HepG2 (cell line): ENCODE data around the gene FAM229A. TPM values are rescaled to one million over a fixed set of nuclear protein-coding genes. Genes with fewer than 3 reads are reported as not detected.

Experiments used
- CHD4 ChIP-seq: fragments of 200-600 bp; sonication (generic); IDR thresholded peaks from 2 replicates; pipeline ENCODE4 v1.7.0; 2017; ENCODE audit warnings: mild to moderate bottlenecking, low read length, borderline replicate concordance
- ERF ChIP-seq: IDR thresholded peaks from 2 replicates; pipeline ENCODE4 v1.6.1; 2018; ENCODE audit warnings: missing biosample characterization, missing genetic modification reagents
- ISX ChIP-seq: sonication (generic); formaldehyde crosslinking; conservative IDR thresholded peaks from 2 replicates; pipeline ENCODE4 v1.5.0; 2020; ENCODE audit warnings: missing genetic modification reagents
- KDM2A ChIP-seq: sonication (generic); formaldehyde crosslinking; IDR thresholded peaks from 2 replicates; pipeline ENCODE4 v1.4.0; 2020; ENCODE audit warnings: low read depth, missing genetic modification reagents, borderline replicate concordance
- NFIB ChIP-seq: sonication (generic); formaldehyde crosslinking; IDR thresholded peaks from 2 replicates; pipeline ENCODE4 v1.9.0; 2021; ENCODE audit warnings: missing genetic modification reagents, mild to moderate bottlenecking, borderline replicate concordance
- NONO ChIP-seq, 2 experiments: fragments of 450-650 bp in 1 of 2; sonication (generic) in 1 of 2; formaldehyde crosslinking in 1 of 2; IDR thresholded peaks in 1 of 2; conservative IDR thresholded peaks in 1 of 2; 2 replicates each; pipeline versions ENCODE4 v1.6.1 to v1.8.0; 2017 to 2022; ENCODE audit warnings: mild to moderate bottlenecking in 1 of 2, missing genetic modification reagents in 1 of 2, moderate library complexity in 1 of 2
- RARA ChIP-seq: IDR thresholded peaks from 2 replicates; pipeline ENCODE4 v1.6.1; 2016; ENCODE audit warnings: missing genetic modification reagents, missing compliant biosample characterization
- SSRP1 ChIP-seq: IDR thresholded peaks from 2 replicates; pipeline ENCODE4 v1.6.1; 2016; ENCODE audit warnings: control low read depth
- THAP11 ChIP-seq: IDR thresholded peaks from 2 replicates; pipeline ENCODE4 v1.6.1; 2016; ENCODE audit warnings: missing biosample characterization, missing genetic modification reagents
- THYN1 ChIP-seq: sonication (generic); formaldehyde crosslinking; IDR thresholded peaks from 2 replicates; pipeline ENCODE4 v1.8.1; 2023; ENCODE audit warnings: low read depth, mild to moderate bottlenecking, moderate library complexity, missing genetic modification reagents, borderline replicate concordance
- TOPORS ChIP-seq: sonication (generic); formaldehyde crosslinking; IDR thresholded peaks from 2 replicates; pipeline ENCODE4 v1.8.0; 2023; ENCODE audit warnings: mild to moderate bottlenecking, missing genetic modification reagents
- ZNF275 ChIP-seq: sonication (generic); formaldehyde crosslinking; IDR thresholded peaks from 2 replicates; pipeline ENCODE4 v1.8.0; 2022; ENCODE audit warnings: missing genetic modification reagents, mild to moderate bottlenecking, inconsistent platforms, borderline replicate concordance
- ZNF7 ChIP-seq: IDR thresholded peaks from 2 replicates; pipeline ENCODE4 v1.6.1; 2016; ENCODE audit warnings: missing biosample characterization, missing genetic modification reagents
- ZNF737 ChIP-seq: sonication (generic); formaldehyde crosslinking; IDR thresholded peaks from 2 replicates; pipeline ENCODE4 v1.5.0; 2020; ENCODE audit warnings: missing genetic modification reagents, mild to moderate bottlenecking, borderline replicate concordance
- ZNF747 ChIP-seq: sonication (generic); formaldehyde crosslinking; IDR thresholded peaks from 2 replicates; pipeline ENCODE4 v1.8.1; 2023; ENCODE audit warnings: missing genetic modification reagents, mild to moderate bottlenecking, borderline replicate concordance
- ZNF768 ChIP-seq: sonication (generic); formaldehyde crosslinking; IDR thresholded peaks from 2 replicates; pipeline ENCODE4 v1.4.0; 2020; ENCODE audit warnings: missing genetic modification reagents
- ZNF800 ChIP-seq: sonication (generic); formaldehyde crosslinking; IDR thresholded peaks from 2 replicates; pipeline ENCODE4 v1.4.0; 2020; ENCODE audit warnings: missing genetic modification reagents
- ZNF878 ChIP-seq: sonication (generic); formaldehyde crosslinking; IDR thresholded peaks from 2 replicates; pipeline ENCODE4 v1.8.1; 2023; ENCODE audit warnings: mild to moderate bottlenecking, missing genetic modification reagents, moderate library complexity
- ZNF879 ChIP-seq: sonication (generic); formaldehyde crosslinking; IDR thresholded peaks from 2 replicates; pipeline ENCODE4 v1.8.1; 2023; ENCODE audit warnings: missing genetic modification reagents
- ZSCAN25 ChIP-seq: sonication (generic); formaldehyde crosslinking; IDR thresholded peaks from 2 replicates; pipeline ENCODE4 v1.8.0; 2022; ENCODE audit warnings: mild to moderate bottlenecking, missing genetic modification reagents
- polyA plus RNA-seq, 8 experiments: library from polyadenylated mRNA; depleted of rRNA in 3 of 8; stranded (reverse) in 7 of 8; unstranded in 1 of 8; fragments of >200 nt; fragmentation: Illumina TruSeq in 4 of 8; extraction: Trizol in 4 of 8; gene quantifications; 2 replicates each; pipeline versions ENCODE4 v1.2.1 to v1.2.3, GENCODE V29; 2011 to 2016; ENCODE audit warnings: low read depth in 4 of 8, missing spikeins in 1 of 8, mixed read lengths in 1 of 8; ENCODE audit not compliant: insufficient read depth in 1 of 8
- total RNA-seq, 5 experiments: library from RNA; depleted of rRNA; stranded (reverse); fragments of >200 nt; fragmentation: Illumina TruSeq; extraction: Trizol; gene quantifications; 2 replicates each; pipeline ENCODE4 v1.2.3, GENCODE V29; 2016; ENCODE audit warnings: low read depth in 1 of 5
- TF ChIP-seq, protein P1 (sequence below): sonication (generic); formaldehyde crosslinking; IDR thresholded peaks from 2 replicates; pipeline ENCODE4 v1.8.1; 2023; ENCODE audit warnings: mild to moderate bottlenecking, moderate library complexity, missing genetic modification reagents
- TF ChIP-seq, protein P2 (sequence below): sonication (generic); formaldehyde crosslinking; IDR thresholded peaks from 2 replicates; pipeline ENCODE4 v1.4.0; 2020; ENCODE audit warnings: missing genetic modification reagents

FAM229A gene
- total and polyA plus RNA-seq, 2 of the 13 experiments (the other 11 are each of a cell fraction or from before 2014, with no cell fraction given), result 3.2 to 17.6 TPM

DNA sequence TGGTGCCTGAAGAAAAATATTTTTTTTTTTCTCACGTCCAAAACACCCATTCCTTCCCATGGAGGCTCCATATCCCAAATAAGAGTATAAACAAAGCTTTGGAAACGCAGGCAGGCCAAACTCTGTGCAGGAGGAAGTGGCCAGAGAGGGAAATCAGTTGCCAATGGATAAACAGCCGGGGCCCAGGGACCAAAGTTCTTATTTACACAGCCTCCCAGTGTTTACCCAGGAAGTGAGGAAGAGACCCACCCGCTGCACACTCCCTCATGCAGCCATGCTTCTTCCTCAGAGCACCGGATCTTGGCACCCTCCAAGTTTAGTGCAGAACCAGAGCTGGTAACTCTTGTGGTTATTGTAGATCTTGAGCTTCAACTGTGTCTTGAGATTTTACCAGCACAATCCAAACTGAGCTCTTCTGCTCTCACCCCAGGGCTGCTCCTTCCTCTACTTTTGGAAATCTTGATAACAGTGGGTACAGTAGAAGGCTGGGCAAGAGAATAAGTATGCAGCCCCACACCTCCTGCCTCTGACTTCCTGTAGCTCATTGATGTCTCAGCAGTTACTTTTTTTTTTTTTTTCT is 40.5 kb downstream of the FAM229A start (continued):
- TF ChIP-seq, protein P1, sequence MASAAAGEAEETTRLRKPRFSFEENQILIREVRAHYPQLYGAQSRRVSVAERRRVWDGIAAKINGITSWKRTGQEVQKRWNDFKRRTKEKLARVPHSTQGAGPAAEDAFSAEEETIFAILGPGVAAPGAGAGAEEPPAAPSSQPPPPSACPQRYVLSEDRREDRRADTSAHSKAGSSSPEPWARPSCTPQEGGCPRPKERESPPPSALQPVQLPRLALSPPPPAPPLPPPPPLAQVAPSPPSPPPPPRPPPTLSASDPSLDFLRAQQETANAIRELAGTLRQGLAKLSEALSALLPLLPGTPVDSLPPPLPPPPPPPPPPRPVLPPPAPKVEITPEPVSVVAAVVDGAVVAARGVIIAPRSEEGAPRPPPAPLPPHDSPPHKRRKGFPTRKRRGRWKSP (CRISPR knock-in tag), result peak; percentile 82; the same call in 1 of the 2 replicates
- TF ChIP-seq SSRP1 (CRISPR knock-in tag) (0 out of 2 replicates have a peak, but pooled peaks have one; percentile 40), KDM2A (CRISPR knock-in tag) (peak; percentile 50; the same call in 1 of the 2 replicates), NFIB (CRISPR knock-in tag) (no peak), ZNF800 (CRISPR knock-in tag) (no peak), NONO (IDR thresholded peaks at IDR 0.05) (no peak), NONO (CRISPR knock-in tag; conservative IDR thresholded peaks at IDR 0.05) (no peak), THYN1 (CRISPR knock-in tag) (no peak), TOPORS (CRISPR knock-in tag) (0 out of 2 replicates have a peak, but pooled peaks have one; percentile 20), CHD4 (no peak), ZNF7 (no peak), ZNF747 (CRISPR knock-in tag) (no peak), ZNF768 (CRISPR knock-in tag) (peak; percentile 96), ISX (CRISPR knock-in tag) (no peak), ERF (CRISPR knock-in tag) (peak; percentile 82), ZSCAN25 (CRISPR knock-in tag) (peak; percentile 34; the same call in 1 of the 2 replicates), ZNF737 (CRISPR knock-in tag) (no peak), ZNF879 (CRISPR knock-in tag) (no peak), ZNF878 (peak; percentile 88), THAP11 (CRISPR knock-in tag) (peak; percentile 77), ZNF275 (no peak), RARA (CRISPR knock-in tag) (peak; percentile 67)
- TF ChIP-seq, protein P2, sequence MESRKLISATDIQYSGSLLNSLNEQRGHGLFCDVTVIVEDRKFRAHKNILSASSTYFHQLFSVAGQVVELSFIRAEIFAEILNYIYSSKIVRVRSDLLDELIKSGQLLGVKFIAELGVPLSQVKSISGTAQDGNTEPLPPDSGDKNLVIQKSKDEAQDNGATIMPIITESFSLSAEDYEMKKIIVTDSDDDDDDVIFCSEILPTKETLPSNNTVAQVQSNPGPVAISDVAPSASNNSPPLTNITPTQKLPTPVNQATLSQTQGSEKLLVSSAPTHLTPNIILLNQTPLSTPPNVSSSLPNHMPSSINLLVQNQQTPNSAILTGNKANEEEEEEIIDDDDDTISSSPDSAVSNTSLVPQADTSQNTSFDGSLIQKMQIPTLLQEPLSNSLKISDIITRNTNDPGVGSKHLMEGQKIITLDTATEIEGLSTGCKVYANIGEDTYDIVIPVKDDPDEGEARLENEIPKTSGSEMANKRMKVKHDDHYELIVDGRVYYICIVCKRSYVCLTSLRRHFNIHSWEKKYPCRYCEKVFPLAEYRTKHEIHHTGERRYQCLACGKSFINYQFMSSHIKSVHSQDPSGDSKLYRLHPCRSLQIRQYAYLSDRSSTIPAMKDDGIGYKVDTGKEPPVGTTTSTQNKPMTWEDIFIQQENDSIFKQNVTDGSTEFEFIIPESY (CRISPR knock-in tag), result peak; percentile 52; the same call in 1 of the 2 replicates
